ENCODE measurements around the gene IMPG2. TPM values are rescaled to one million over a fixed set of nuclear protein-coding genes. Genes with fewer than 3 reads are reported as not detected.
"Not testable (repeated sequence)": the region's sequence is repeated elsewhere in the genome, so short reads cannot be mapped to it uniquely, and the experiment has no call there.

The IMPG2 gene
- 0.59 TPM for total RNA-seq

GRCh38 chr3:101320475-101320874 lies at the start of gene IMPG2:
Gene IMPG2 (minus strand): TSS chr3:101320575. CDS start chr3:101320372, 203 bp downstream.
- DNase-seq, result no peak

GRCh38 chr3:101362406-101362805 lies 42.0 kb upstream of the IMPG2 start:
- no peak for DNase-seq

GRCh38 chr3:101351829-101352228 lies 31.5 kb upstream of the IMPG2 start:
- no peak for DNase-seq

GRCh38 chr3:101340591-101340990 lies 20.2 kb upstream of the IMPG2 start:
- no peak for DNase-seq

- DNase-seq, result no peak
These were observed 13.5 kb upstream of the IMPG2 start for GRCh38 chr3:101333883-101334282.

GRCh38 chr3:101329016-101329673 lies 8.8 kb upstream of the IMPG2 start:
- DNase-seq, result no peak

GRCh38 chr3:101325393-101326134 lies 5.2 kb upstream of the IMPG2 start:
- peak; percentile 4 for DNase-seq

GRCh38 chr3:101319531-101319930 lies 844 bp downstream of the IMPG2 start:
- no peak for DNase-seq

- no peak for DNase-seq
These were observed 7.8 kb downstream of the IMPG2 start for GRCh38 chr3:101312545-101312944.

- DNase-seq, result no peak
These were observed 8.7 kb downstream of the IMPG2 start for GRCh38 chr3:101311676-101312075.

- DNase-seq, result no peak
These were observed 9.4 kb downstream of the IMPG2 start for GRCh38 chr3:101310978-101311375.

GRCh38 chr3:101308147-101308772 lies 12.1 kb downstream of the IMPG2 start:
- DNase-seq, result not testable (repeated sequence)

GRCh38 chr3:101303836-101304235 lies 16.5 kb downstream of the IMPG2 start:
- DNase-seq, result no peak

GRCh38 chr3:101303089-101303731 lies 17.2 kb downstream of the IMPG2 start:
- no peak for DNase-seq

GRCh38 chr3:101300073-101300472 lies 20.3 kb downstream of the IMPG2 start:
- DNase-seq, result no peak

GRCh38 chr3:101292027-101292426 lies 28.3 kb downstream of the IMPG2 start:
- DNase-seq, result no peak

GRCh38 chr3:101288294-101288693 lies 32.1 kb downstream of the IMPG2 start:
- DNase-seq, result no peak

GRCh38 chr3:101284757-101285156 lies 35.6 kb downstream of the IMPG2 start:
- DNase-seq, result no peak

- DNase-seq, result no peak
These were observed 38.8 kb downstream of the IMPG2 start for GRCh38 chr3:101281521-101282030.

- DNase-seq, result no peak
These were observed 40.5 kb downstream of the IMPG2 start for GRCh38 chr3:101279765-101280385.

- DNase-seq, result no peak
These were observed 41.2 kb downstream of the IMPG2 start for GRCh38 chr3:101279162-101279561.

- no peak for DNase-seq
These were observed 41.6 kb downstream of the IMPG2 start for GRCh38 chr3:101278727-101279126.
